Astrocyte (in vitro differentiated cells and primary cell): ENCODE measurements around the gene EYS. TPM values are rescaled to one million over a fixed set of nuclear protein-coding genes. Genes with fewer than 3 reads are reported as not detected.

Experiments used
- DNase-seq: peaks from one replicate; pipeline ENCODE4 v3.0.0-alpha.2; 2010; ENCODE audit warnings: low read depth
- FAIRE-seq: peaks from 2 replicates; lab custom pipeline; 2011; peaks lifted over from hg19 to GRCh38; lab: Jason Lieb, UNC
- H2AFZ ChIP-seq: 2 replicates; pipeline ENCODE4 v1.6.0; 2012; ENCODE audit warnings: low read depth, low read length, inconsistent platforms
- H3K27ac ChIP-seq: 2 replicates; pipeline ENCODE4 v1.5.1; 2011; ENCODE audit warnings: low read depth, low read length, inconsistent platforms
- H3K27me3 ChIP-seq: 2 replicates; pipeline ENCODE4 v1.6.0; 2011; ENCODE audit warnings: low read length, inconsistent platforms; ENCODE audit not compliant: insufficient read depth
- H3K36me3 ChIP-seq: 2 replicates; pipeline ENCODE4 v1.5.1; 2011; ENCODE audit warnings: low read length, inconsistent platforms; ENCODE audit not compliant: insufficient read depth
- H3K4me1 ChIP-seq: 2 replicates; pipeline ENCODE4 v1.5.1; 2011; ENCODE audit warnings: low read length, inconsistent platforms; ENCODE audit not compliant: insufficient read depth
- H3K4me2 ChIP-seq: 2 replicates; pipeline ENCODE4 v1.6.0; 2012; ENCODE audit warnings: low read length, inconsistent platforms
- H3K4me3 ChIP-seq: 2 replicates; pipeline ENCODE4 v1.5.1; 2011; ENCODE audit warnings: low read depth, mild to moderate bottlenecking, low read length, inconsistent platforms; ENCODE audit not compliant: insufficient read depth
- H3K79me2 ChIP-seq: 2 replicates; pipeline ENCODE4 v1.6.0; 2012; ENCODE audit warnings: mild to moderate bottlenecking, low read length, inconsistent platforms; ENCODE audit not compliant: insufficient read depth
- H3K9ac ChIP-seq: 2 replicates; pipeline ENCODE4 v1.6.0; 2012; ENCODE audit warnings: mild to moderate bottlenecking, low read length, inconsistent platforms
- H3K9me3 ChIP-seq: 2 replicates; pipeline ENCODE4 v1.5.1; 2012; ENCODE audit warnings: low read depth, mild to moderate bottlenecking, low read length, inconsistent platforms; ENCODE audit not compliant: insufficient read depth
- H4K20me1 ChIP-seq: 2 replicates; pipeline ENCODE4 v1.6.0; 2012; ENCODE audit warnings: low read length, inconsistent platforms; ENCODE audit not compliant: insufficient read depth
- H3K27ac Mint-ChIP-seq: one replicate; pipeline ENCODE4 v1.8.0; 2021; ENCODE audit warnings: mild to moderate bottlenecking, mixed read lengths; ENCODE audit not compliant: unreplicated experiment
- H3K27me3 Mint-ChIP-seq: one replicate; pipeline ENCODE4 v1.8.0; 2021; ENCODE audit warnings: low read depth, mixed read lengths; ENCODE audit not compliant: unreplicated experiment
- H3K36me3 Mint-ChIP-seq: one replicate; pipeline ENCODE4 v1.8.0; 2021; ENCODE audit warnings: low read depth, mixed read lengths; ENCODE audit not compliant: unreplicated experiment
- H3K4me1 Mint-ChIP-seq: one replicate; pipeline ENCODE4 v1.8.0; 2021; ENCODE audit warnings: low read depth, mixed read lengths; ENCODE audit not compliant: unreplicated experiment
- H3K4me3 Mint-ChIP-seq: one replicate; pipeline ENCODE4 v1.8.0; 2021; ENCODE audit warnings: mild to moderate bottlenecking, moderate library complexity, mixed read lengths; ENCODE audit not compliant: unreplicated experiment
- H3K9me3 Mint-ChIP-seq: one replicate; pipeline ENCODE4 v1.8.0; 2021; ENCODE audit warnings: mild to moderate bottlenecking, mixed read lengths; ENCODE audit not compliant: unreplicated experiment
- CTCF ChIP-seq: IDR thresholded peaks from 2 replicates; pipeline ENCODE4 v1.5.1; 2011; ENCODE audit warnings: low read depth, mild to moderate bottlenecking, inconsistent platforms, low read length, moderate library complexity; ENCODE audit not compliant: insufficient read depth
- EZH2 ChIP-seq: IDR thresholded peaks from 2 replicates; pipeline ENCODE4 v1.6.1; 2012; ENCODE audit warnings: mild to moderate bottlenecking, low read length, inconsistent platforms; ENCODE audit not compliant: insufficient read depth
- total RNA-seq: library from RNA; stranded (reverse); gene quantifications from 2 replicates; pipeline ENCODE4 v1.2.1, GENCODE V29; 2021

Gene EYS
- total RNA-seq, 1 donor from 2014 or later: 0.16 TPM

- Histone ChIP-seq H4K20me1 (no peaks in the 10 kb centered on the region), H3K27me3 (no peaks in the 10 kb centered on the region), H3K4me2 (no peak overlapping the region), H2AFZ (no peak overlapping the region), H3K36me3 (no peaks in the 10 kb centered on the region), H3K27ac (no peak overlapping the region), H3K9me3 (no peaks in the 10 kb centered on the region), H3K4me1 (no peaks in the 10 kb centered on the region), H3K9ac (no peak overlapping the region), H3K79me2 (no peaks in the 10 kb centered on the region), H3K4me3 (no peak overlapping the region)
- DNase-seq (no peak), FAIRE-seq (no peak)
- Mint-ChIP-seq H3K36me3 (no peaks in the 10 kb centered on the region), H3K27me3 (no peaks in the 10 kb centered on the region), H3K4me3 (no peak overlapping the region), H3K27ac (no peak overlapping the region), H3K4me1 (no peaks in the 10 kb centered on the region), H3K9me3 (no peaks in the 10 kb centered on the region)
- TF ChIP-seq EZH2 (no peak), CTCF (no peak)
These were observed 1323.7 kb downstream of the EYS start for GRCh38 chr6:64383277-64383676.

- H3K79me2 ChIP-seq: no peaks in the 10 kb centered on the region
- TF ChIP-seq CTCF (no peak), EZH2 (no peak)
- H3K27ac Mint-ChIP-seq: peak overlapping the region; percentile 75
- no peaks in the 10 kb centered on the region for H3K27me3 Mint-ChIP-seq
- FAIRE-seq: no peak
- no peaks in the 10 kb centered on the region for H3K27me3 ChIP-seq
- H3K4me1 Mint-ChIP-seq: peaks cover 7% of the 10 kb centered on the region
- no peak for DNase-seq
- no peak overlapping the region for H3K4me3 Mint-ChIP-seq
- no peaks in the 10 kb centered on the region for H4K20me1 ChIP-seq
- no peaks in the 10 kb centered on the region for H3K9me3 Mint-ChIP-seq
- H2AFZ ChIP-seq: no peak overlapping the region
- H3K4me1 ChIP-seq: no peaks in the 10 kb centered on the region
- peaks cover 4% of the 10 kb centered on the region for H3K9me3 ChIP-seq
- H3K4me2 ChIP-seq: no peak overlapping the region
- no peaks in the 10 kb centered on the region for H3K36me3 Mint-ChIP-seq
- no peak overlapping the region for H3K27ac ChIP-seq
- no peaks in the 10 kb centered on the region for H3K36me3 ChIP-seq
- no peak overlapping the region for H3K9ac ChIP-seq
- no peak overlapping the region for H3K4me3 ChIP-seq
These were observed 1330.6 kb downstream of the EYS start for GRCh38 chr6:64376394-64376793.

- Mint-ChIP-seq H3K27me3 (no peaks in the 10 kb centered on the region), H3K27ac (no peak overlapping the region), H3K9me3 (no peaks in the 10 kb centered on the region), H3K4me1 (no peaks in the 10 kb centered on the region), H3K36me3 (no peaks in the 10 kb centered on the region), H3K4me3 (no peak overlapping the region)
- no peaks in the 10 kb centered on the region for H3K27me3 ChIP-seq
- FAIRE-seq: no peak
- H3K9me3 ChIP-seq: no peaks in the 10 kb centered on the region
- H3K36me3 ChIP-seq: no peaks in the 10 kb centered on the region
- no peaks in the 10 kb centered on the region for H3K79me2 ChIP-seq
- TF ChIP-seq CTCF: no peak
- no peak for TF ChIP-seq EZH2
- no peak overlapping the region for H3K9ac ChIP-seq
- no peaks in the 10 kb centered on the region for H3K4me1 ChIP-seq
- no peak overlapping the region for H3K4me2 ChIP-seq
- H4K20me1 ChIP-seq: no peaks in the 10 kb centered on the region
- H3K4me3 ChIP-seq: no peak overlapping the region
- no peak overlapping the region for H2AFZ ChIP-seq
- no peak overlapping the region for H3K27ac ChIP-seq
- DNase-seq: no peak
These were observed 1349.6 kb downstream of the EYS start for GRCh38 chr6:64357430-64357829.
